ENCODE results near the gene KCNG1.
"Not testable (repeated sequence)": the region's sequence is repeated elsewhere in the genome, so short reads cannot be mapped to it uniquely, and the experiment has no call there.

Gene KCNG1

DNA sequence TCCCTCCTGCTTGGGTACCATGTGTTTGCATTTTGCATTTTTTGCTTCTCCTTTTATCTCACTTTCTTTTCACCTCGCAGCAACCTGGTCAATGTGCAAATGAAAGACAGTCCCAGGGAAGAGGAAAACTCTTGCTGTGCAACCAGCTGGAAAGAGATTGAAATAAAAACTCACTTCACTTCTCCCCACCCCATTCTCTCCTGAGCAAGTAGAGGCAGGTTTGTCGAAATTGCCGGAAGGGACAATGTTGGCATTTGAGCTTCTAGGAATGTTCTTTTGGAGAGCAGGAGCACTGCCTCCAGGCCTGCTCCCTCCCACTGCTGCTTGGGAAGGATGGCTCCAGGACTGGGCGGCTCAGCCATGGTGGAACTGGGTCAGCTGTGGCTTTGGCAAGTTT is 30.6 kb downstream of the KCNG1 start:
- DNase-seq (ENCODE audit: low spot score) = no peak

DNA sequence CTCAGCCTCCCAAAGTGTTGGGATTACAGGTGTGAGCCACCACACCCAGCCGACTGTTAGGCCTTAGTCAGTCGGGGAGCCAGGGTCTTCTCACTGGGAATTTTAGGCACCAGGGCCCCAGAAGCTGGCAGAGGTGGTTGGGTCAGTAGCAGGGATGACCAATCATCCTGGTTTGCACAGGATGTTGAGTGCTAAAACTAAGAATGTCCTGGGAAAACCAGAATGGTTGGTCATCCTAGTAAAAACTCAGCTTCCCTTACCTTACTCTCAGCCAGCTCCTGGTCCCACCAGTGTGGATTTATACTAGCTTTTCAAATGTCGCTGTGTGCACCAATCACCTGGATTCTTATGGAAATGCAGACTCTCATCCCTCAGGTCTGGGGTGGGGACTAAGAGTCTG is 31.8 kb downstream of the KCNG1 start:
- no peak for DNase-seq (ENCODE audit: low spot score)

DNA sequence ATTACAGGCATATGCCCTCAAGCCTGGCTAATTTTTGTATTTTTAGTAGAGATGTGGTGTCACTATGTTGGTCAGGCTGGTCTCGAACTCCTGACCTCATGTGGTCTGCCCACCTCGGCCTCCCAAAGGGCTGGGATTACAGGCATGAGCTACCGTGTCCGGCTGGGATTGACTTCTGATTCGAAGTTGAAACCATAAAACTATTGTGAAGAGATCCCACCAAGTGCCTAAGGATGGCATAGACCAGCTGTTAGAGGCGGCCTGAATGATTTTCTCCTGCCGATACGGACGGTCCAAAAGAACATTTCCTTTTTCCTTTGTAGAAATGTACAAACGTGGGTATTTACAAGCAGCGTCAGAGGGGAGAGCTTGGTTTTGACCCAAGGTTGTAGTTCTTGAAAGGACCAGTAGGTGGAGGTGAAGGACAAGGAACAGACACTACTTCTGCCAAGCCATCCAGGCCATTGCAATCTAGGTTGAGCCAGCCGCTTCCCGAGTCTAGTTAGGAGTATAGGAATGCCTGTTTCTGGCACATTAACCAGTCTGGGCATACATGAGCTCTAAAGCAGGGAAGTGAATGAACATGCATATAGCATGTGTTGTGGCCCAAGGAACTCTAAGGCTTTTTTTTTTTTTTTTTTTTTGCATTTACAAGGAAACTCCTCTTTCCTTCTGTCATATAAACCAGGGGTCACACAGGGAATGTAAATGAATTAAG is 35.3 kb downstream of the KCNG1 start:
- peak; percentile 87 for DNase-seq (ENCODE audit: low spot score)

DNA sequence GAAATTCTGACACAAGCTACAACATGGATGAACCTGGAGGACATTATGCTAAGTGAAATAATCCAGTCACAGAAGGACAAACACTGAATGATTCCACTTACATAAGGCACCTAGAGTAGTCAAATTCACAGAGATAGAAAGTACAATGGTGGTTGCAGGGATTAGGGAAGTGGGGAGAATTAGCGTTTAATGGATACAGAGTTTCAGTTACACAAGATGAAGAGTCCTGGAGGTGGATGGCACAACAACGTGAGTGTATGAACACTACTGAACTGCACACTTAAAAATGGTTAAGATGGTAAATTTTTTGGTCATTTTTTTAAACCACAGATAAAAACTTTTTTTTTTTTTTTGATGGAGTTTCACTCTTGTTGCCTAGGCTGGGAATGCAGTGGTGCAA is 39.6 kb downstream of the KCNG1 start:
- DNase-seq (ENCODE audit: low spot score) = no peak

DNA sequence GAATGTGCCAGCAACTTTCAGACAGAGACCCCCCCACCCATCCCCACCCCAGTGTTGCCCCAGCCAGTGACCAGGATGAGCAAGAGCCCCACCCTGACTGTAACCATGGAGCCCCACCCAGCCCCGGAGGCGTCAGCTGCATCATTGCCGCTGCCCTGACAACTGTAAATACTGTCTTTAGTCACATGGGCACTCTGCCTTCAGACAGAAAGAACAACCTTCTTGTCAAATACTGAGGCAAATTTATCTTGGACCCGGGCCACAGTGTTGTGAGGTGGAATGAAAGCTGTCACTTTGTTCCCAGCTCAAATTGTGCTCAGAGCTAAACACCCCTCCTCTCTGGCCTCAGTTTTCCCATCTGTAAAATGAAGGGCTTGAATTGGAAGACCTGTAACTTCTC is 40.5 kb downstream of the KCNG1 start:
- no peak for DNase-seq (ENCODE audit: low spot score)

DNA sequence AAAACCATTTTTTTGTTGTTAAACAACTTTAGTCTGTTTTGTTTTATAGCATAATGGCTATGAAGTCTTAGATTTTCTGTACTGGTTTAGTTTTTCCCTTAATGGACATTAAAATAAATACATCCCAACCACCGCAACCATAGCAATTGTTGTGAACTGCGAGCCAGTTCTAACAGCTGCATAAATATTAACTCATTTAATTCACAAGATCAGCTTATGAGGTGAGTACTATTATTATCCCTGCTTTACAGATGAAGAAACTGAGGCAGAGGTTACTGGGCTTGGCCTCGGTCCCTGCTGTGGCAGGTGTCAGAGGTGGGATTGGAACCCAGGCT is 41.2 kb downstream of the KCNG1 start:
- no peak for DNase-seq (ENCODE audit: low spot score)

DNA sequence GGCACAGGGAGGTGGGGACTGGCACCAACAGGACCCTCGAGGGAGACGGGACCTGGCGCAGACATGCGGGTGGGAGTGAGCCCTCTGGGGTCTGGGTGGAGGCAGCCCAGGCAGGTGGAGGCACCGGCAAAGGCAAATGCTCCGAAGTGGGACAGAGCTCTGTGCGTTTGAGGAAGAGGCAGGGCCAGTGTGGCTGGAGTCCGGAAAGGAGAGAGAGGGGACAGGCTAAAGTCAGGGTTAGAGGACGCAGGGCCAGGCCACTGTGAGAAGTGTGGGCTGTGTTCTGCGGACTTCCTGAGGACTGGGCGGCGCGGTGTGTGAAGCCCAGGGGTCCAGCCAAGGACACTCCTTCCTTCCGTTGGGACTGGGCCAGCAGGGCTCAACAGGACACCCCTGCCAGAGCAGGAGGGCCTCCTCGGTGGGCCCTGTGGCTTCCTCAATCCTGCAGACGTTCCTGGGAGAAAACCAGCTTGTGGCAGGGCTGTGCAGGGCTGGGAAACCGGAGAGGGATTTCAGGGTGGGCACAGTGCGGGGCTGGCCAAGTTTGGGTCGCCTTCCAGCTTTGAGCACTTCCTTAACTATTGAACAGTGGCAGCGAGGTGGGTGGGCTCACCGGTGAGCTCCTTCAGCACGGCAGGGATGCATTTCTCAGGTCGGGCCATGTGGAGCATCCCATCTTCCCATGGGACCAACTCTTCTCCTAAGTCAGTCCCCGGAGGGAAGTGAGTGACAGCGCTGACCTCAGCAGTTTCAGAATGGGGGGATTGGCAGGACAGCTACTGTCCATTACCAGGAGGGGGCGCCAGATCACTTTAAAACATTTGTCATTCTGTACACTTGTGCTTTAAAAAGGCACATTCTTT is 41.8 kb downstream of the KCNG1 start:
- DNase-seq (ENCODE audit: low spot score) = peak; percentile 76

DNA sequence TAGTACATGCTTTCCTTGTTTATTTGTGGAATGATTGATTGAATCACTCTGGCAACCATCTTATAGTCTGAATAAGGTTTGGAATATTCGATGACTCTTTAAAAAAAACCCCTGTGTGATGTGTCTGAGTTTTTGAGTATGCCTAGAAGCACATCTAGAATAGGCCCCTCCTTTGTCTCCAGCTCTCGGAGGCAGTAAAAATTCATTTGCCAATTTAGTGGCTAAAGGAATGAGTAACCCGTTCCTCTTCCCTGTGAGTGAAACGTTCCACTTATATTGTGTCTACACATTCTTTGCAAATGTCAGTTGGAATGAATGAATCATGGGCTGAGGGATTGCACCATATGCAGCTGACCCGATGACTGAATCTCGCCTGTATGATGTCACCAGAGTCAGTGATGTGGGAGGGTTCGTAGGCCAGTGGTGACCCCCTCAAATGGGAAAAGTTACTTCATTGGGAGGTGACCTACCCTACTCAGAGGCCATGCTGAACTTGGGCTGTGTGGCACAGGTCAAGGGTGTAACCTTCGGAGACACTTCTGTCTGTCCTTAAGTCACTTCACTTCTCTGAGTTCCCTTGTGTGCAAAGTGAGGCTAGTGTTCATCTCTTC is 42.7 kb downstream of the KCNG1 start:
- DNase-seq (ENCODE audit: low spot score) = no peak

DNA sequence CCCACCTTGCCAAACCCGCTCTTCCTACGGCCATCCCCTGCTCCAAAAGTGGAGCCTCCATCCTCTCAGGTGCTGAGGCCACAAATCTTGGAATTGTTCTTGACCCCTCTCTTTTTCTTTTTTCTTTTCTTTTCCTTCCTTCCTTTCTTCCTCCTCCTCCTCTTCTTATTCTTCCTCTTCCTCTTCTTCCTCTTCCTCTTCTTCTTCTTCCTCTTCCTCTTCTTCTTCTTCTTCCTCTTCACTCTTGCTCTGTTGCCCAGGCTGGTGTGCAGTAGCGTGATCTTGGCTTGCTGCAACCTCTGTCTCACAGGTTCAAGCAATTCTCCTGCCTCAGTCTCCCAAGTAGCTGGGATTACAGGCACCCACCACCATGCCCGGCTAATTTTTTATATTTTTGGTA is 44.4 kb downstream of the KCNG1 start:
- DNase-seq (ENCODE audit: low spot score) = not testable (repeated sequence)

DNA sequence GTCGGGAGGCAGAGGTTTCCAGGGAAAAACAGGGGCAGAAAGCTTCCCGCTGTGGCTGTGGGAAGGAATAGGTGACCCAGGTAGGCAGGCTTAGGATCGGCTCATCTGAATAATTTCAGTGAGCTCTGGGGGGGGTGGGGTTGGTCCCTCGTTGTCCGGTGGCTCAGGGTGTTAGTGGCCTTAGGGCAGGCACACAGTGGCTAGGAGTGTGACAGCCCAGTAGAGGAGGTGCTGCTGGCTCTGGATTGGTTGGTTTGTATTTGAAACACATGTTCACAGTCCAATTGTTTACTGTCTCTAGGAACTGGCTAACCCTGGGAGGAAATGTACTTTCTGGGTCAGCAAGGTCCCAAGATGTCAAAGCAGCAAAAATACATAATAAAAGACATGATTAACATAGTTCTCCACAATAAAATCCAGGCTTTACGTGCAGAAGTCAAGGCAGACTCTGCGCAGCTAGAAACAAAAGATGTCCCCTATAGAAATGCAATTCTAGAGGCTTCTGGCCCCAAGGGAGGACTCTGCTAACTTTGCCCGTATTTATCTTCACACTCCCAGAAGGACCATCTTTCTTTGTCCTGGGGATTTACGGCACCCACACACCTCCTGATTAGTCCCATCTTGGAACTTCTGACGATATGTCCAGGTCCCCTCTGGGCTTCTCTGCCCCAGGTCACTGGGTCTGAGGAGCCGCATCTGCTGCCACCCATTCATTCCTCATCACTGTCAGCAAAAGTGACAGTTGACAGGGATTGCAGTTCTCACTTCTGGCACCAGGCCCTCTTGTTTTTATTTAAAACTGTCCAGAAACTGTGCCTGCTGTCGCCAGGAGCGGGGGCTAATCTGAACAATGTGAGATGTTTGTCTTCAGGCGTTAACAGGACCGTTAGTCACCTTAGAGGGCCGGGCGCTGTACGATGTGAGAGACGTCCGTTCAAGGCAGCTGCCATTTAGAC is 45.6 kb downstream of the KCNG1 start:
- peak; percentile 57 for DNase-seq (ENCODE audit: low spot score)

DNA sequence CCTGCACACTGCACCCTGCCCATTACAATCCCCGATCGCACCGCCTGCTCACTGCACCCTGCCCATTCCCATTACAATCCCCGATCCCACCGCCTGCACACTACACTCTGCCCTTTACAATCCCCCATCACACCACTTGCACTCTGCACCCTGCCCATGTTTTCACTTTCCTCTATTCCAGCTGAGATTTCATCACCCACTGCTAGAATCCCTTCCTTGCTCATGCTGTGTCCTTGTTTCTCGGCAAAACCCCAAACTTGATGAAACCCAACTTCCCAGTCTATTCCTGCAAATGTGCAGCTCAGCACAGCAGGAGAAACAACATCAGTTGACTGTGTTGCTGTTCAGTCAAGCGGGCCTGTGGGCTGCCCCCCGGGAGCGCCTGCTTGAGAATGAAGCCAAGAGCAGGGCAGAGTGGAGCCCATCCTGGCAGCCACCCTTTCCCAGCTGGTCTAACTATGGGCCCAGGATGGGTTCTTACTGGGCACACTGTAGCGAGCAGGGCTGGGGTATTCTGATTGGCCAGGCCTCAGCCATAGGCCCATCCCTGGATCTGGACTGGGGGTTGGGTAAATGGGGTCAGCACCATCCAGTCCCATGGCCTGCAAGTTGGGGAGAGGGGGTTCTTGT is 47.1 kb downstream of the KCNG1 start:
- no peak for DNase-seq (ENCODE audit: low spot score)

DNA sequence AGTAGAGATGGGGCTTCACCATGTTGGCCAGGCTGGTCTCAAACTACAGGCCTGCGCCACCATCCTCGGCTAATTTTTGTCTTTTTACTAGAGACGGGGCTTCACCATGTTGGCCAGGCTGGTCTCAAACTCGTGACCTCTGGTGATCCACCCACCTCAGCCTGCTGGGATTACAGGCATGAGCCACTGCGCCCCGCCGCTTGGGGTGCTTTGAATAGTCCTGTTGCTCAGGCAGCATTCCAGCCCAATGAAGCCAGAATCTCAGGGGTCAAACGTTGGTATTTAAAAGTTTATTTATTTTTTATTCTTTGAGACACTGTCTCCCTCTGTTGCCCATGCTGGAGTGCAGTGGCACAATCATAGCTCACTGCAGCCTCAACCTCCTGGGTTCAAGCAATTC is 53.0 kb downstream of the KCNG1 start:
- DNase-seq (ENCODE audit: low spot score) = no peak

DNA sequence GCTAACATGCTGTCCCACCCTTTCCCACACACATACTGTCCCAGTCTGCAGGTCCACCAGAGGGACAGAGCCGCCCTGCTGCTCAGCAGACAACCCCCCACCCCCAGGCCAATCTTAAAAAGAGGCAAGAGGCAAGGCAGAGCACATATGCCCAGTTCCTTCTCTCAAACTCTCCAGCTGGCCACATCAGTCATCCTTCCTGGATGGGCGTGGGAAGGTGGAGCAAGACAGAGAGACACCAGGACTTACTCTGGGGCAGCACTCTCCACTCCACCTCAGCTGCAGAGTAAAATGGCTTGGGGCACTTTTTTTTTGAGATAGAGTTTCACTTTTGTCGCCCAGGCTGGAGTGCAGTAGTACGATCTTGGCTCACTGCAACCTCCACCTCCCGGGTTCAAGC is 53.5 kb downstream of the KCNG1 start:
- DNase-seq (ENCODE audit: low spot score) = no peak

DNA sequence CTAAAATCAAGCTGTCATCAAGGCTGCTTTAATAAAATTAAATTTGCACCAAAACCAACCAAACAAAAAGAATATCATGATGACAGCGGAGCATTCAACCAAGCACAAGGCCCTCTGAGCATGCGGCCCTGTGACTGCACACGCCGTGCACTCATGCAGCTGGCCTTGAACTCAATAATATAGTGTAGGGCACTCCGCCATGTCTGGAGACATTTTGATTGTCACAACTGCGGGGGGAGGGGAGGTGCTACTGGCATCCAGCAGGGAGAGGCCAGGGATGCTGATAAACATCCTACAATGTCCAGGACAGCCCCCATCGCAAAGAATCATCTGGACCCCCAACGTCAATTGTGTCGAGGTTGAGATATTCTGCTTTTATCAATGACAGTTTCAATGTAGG is 54.6 kb downstream of the KCNG1 start:
- peak; percentile 68 for DNase-seq (ENCODE audit: low spot score)

DNA sequence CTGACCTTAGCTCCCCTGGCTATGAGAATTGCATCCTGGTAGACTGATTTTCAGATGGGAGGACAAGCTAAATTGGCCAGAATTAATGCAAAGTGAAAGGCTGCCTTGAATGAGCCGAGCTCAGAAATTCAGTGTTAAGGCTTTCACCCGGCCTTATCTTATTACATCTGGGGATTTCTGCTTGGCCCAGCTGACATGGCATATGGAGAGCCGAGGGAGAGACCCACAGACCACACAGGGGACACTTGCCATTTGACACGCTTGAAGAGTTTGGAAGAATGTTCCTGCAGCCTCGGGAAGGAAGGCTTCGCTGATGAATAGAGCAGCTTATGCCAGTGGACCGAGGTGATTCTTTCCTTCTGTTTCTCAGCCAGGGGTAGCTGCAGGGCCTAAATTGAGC is 55.3 kb downstream of the KCNG1 start:
- peak; percentile 86 for DNase-seq (ENCODE audit: low spot score)

DNA sequence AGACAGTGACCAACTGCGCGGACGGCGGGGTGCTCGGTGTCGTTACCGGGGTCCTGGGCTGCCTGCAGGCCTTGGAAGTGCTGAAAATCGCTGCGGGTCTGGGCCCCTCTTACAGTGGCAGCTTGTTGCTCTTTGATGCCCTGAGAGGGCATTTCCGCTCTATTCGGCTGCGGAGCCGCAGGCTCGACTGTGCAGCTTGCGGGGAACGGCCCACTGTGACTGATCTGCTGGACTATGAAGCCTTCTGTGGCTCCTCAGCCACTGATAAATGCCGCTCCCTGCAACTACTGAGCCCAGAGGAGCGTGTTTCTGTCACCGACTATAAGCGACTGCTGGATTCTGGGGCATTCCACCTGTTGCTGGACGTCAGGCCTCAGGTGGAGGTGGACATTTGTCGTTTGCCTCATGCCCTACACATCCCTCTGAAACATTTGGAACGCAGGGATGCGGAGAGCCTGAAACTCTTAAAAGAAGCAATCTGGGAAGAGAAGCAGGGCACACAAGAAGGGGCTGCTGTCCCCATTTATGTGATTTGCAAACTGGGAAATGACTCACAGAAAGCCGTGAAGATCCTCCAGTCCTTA is 63.3 kb downstream of the KCNG1 start:
- DNase-seq (ENCODE audit: low spot score) = no peak

DNA sequence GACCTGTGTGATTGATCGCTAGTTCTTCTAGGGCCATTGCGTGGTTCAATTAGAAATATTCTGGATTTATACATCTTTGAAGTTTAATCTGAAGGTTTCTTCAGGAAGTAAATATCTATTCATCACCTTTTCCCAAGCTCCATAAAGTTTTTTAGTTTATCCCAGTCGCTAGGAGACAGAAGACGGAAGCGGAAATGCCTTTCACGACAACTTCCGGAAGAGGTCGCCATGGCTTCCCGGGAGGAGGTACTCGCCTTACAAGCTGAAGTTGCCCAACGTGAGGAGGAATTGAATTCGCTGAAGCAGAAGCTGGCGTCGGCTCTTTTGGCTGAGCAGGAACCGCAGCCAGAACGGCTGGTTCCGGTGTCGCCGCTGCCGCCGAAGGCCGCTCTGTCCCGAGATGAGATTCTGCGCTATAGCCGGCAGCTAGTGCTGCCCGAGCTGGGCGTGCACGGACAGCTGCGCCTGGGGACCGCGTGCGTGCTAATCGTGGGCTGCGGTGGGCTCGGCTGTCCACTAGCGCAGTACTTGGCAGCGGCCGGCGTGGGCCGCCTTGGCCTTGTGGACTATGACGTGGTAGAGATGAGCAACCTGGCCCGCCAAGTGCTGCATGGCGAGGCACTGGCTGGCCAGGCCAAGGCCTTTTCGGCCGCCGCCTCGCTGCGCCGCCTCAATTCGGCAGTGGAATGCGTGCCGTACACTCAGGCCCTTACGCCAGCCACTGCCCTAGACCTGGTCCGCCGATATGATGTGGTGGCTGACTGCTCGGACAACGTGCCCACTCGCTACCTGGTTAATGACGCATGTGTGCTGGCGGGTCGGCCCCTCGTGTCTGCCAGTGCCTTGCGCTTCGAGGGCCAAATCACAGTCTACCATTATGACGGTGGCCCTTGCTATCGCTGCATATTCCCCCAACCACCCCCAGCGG is 64.0 kb downstream of the KCNG1 start, which contains the start of gene MOCS3:
Gene MOCS3 (plus strand): TSS at position 204 of the 928 bp plus-strand sequence. CDS start 25 bp downstream, at position 229.
- peak; percentile 96 for DNase-seq (ENCODE audit: low spot score)

DNA sequence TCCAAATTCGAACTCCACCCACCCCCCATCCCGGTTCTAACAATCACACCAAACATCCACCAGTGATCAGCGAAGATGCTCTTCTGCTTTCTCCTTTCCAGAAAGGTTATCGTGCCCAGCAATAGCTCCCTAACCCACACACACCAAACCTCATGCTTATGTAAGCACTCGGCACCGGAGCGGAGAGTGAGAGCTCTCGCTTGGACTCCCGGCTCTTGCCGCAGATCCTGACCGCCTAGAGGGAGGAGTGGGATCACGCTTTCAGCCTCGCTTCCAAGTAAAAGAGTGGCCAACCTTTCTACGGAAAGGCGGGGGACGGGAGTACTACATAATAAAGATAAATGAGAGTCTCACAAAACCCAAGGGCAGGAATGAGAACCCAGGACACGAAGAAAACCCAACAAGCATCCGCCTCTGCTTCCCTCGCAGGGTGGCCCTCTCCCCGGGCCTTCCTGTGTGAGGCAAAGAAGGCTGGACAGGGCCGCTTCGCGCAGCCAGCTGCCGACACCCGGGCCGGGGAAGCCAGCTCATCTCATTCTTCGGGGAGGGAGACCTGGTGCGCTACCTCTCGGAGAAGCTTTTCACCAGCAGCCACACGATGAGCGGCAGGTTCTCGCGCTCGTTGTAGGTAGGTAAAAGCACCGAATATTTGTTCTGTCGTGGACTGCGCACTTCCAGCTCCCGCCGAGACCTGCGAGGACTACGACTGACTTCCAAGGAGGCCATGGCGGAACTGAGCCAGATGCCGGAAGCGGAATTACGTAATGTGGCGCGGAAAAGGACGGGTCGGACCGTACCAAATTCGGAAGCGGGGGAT is 64.9 kb downstream of the KCNG1 start, which contains the start of gene DPM1:
Gene DPM1 (minus strand): TSS at position 735 of the 817 bp plus-strand sequence. CDS start 9 bp downstream, at position 726.
- peak; percentile 94 for DNase-seq (ENCODE audit: low spot score)
